IMR-90 (cell line): ENCODE measurements around the gene MIEF1. TPM values are rescaled to one million over a fixed set of nuclear protein-coding genes. Genes with fewer than 3 reads are reported as not detected.

Experiments used
- ATAC-seq: fragments of 200-7000 bp; cut with Tn5 transposase; 2 replicates; pipeline ENCODE4 v1.9.1; 2020; ENCODE audit warnings: low read depth, mild to moderate bottlenecking, moderate library complexity
- BruUV-seq: library from RNA; stranded (reverse); fragments of 400-500 nt; replicated peaks from 2 replicates; lab custom pipeline; 2021; lab: Mats Ljungman, UMichigan
- CTCF ChIA-PET: fragments of 300-600 bp; formaldehyde crosslinking; extraction: SDS; loops from one replicate; lab custom pipeline; 2021; ENCODE audit warnings: antibody characterized with exemption; lab: Yijun Ruan, JAX
- POLR2A ChIA-PET: fragments of 300-600 bp; sonication (Branson Sonifier 250); formaldehyde crosslinking; loops from one replicate; lab custom pipeline; 2022; ENCODE audit warnings: antibody characterized with exemption; ENCODE audit not compliant: unreplicated experiment; lab: Charles Lee
- DNase-seq: peaks from one replicate; pipeline ENCODE4 v3.0.0; 2013
- H2AFZ ChIP-seq: replicated peaks from 2 replicates; pipeline ENCODE3; 2013; ENCODE audit warnings: low read length, mild to moderate bottlenecking; ENCODE audit not compliant: poor library complexity
- H2AK5ac ChIP-seq: 2 replicates; pipeline ENCODE4 v1.6.1; 2013; ENCODE audit warnings: low read depth, low read length, inconsistent platforms
- H2AK9ac ChIP-seq: replicated peaks from 2 replicates; pipeline ENCODE3; 2013; ENCODE audit warnings: mild to moderate bottlenecking, low read depth, low read length, moderate library complexity; ENCODE audit not compliant: poor library complexity
- H2BK120ac ChIP-seq: 2 replicates; pipeline ENCODE4 v1.6.1; 2013; ENCODE audit warnings: low read depth, low read length, inconsistent platforms
- H2BK15ac ChIP-seq: 3 replicates; pipeline ENCODE4 v1.6.1; 2013; ENCODE audit warnings: low read depth, low read length, inconsistent platforms
- H2BK20ac ChIP-seq: 2 replicates; pipeline ENCODE4 v1.6.1; 2013; ENCODE audit warnings: low read depth, mild to moderate bottlenecking, inconsistent platforms, low read length, moderate library complexity
- H2BK5ac ChIP-seq: 2 replicates; pipeline ENCODE4 v1.6.1; 2013; ENCODE audit warnings: mild to moderate bottlenecking, low read depth, low read length, inconsistent platforms; ENCODE audit not compliant: poor library complexity, severe bottlenecking
- H3K14ac ChIP-seq: replicated peaks from 2 replicates; pipeline ENCODE4 v1.6.1; 2013; ENCODE audit warnings: low read depth, low read length, inconsistent platforms
- H3K18ac ChIP-seq: 2 replicates; pipeline ENCODE4 v1.6.1; 2013; ENCODE audit warnings: low read depth, low read length, control low read depth
- H3K23ac ChIP-seq: 2 replicates; pipeline ENCODE4 v1.6.1; 2013; ENCODE audit warnings: low read depth, low read length, inconsistent platforms
- H3K27ac ChIP-seq: 2 replicates; pipeline ENCODE4 v1.5.1; 2013; ENCODE audit warnings: mild to moderate bottlenecking, control low read depth, low read length; ENCODE audit not compliant: insufficient read depth
- H3K27me3 ChIP-seq: 2 replicates; pipeline ENCODE4 v1.6.1; 2013; ENCODE audit warnings: low read length; ENCODE audit not compliant: control insufficient read depth, insufficient read depth
- H3K36me3 ChIP-seq: 2 replicates; pipeline ENCODE4 v1.6.1; 2013; ENCODE audit warnings: low read length, mixed read lengths; ENCODE audit not compliant: control insufficient read depth, insufficient read depth
- H3K4ac ChIP-seq: 2 replicates; pipeline ENCODE4 v1.6.1; 2013; ENCODE audit warnings: low read depth, low read length, inconsistent platforms
- H3K4me1 ChIP-seq: 2 replicates; pipeline ENCODE4 v1.6.1; 2013; ENCODE audit warnings: low read length, mixed read lengths; ENCODE audit not compliant: control insufficient read depth, insufficient read depth
- H3K4me2 ChIP-seq: 2 replicates; pipeline ENCODE4 v1.6.1; 2013; ENCODE audit warnings: low read depth, mild to moderate bottlenecking, control low read depth, low read length, moderate library complexity
- H3K4me3 ChIP-seq: 2 replicates; pipeline ENCODE4 v1.5.1; 2013; ENCODE audit warnings: low read depth, mild to moderate bottlenecking, control low read depth, low read length, moderate library complexity; ENCODE audit not compliant: insufficient read depth
- H3K56ac ChIP-seq: 2 replicates; pipeline ENCODE4 v1.6.1; 2013; ENCODE audit warnings: low read length, inconsistent platforms; ENCODE audit not compliant: insufficient read depth; ENCODE audit errors: extremely low read depth
- H3K79me1 ChIP-seq, 2 experiments: 2 replicates each; pipeline ENCODE4 v1.6.1; 2013; ENCODE audit warnings: low read length in 2 of 2, inconsistent platforms in 1 of 2, low read depth in 1 of 2
- H3K9ac ChIP-seq: 2 replicates; pipeline ENCODE4 v1.6.1; 2013; ENCODE audit warnings: low read depth, low read length, control low read depth
- H3K9me1 ChIP-seq: 2 replicates; pipeline ENCODE4 v1.6.1; 2013; ENCODE audit warnings: low read length, inconsistent platforms; ENCODE audit not compliant: insufficient read depth
- H3K9me3 ChIP-seq: 2 replicates; pipeline ENCODE4 v1.6.1; 2013; ENCODE audit warnings: low read length; ENCODE audit not compliant: control insufficient read depth, insufficient read depth
- H4K20me1 ChIP-seq: 2 replicates; pipeline ENCODE4 v1.6.1; 2013; ENCODE audit warnings: low read length, inconsistent platforms; ENCODE audit not compliant: insufficient read depth
- H4K5ac ChIP-seq: 2 replicates; pipeline ENCODE4 v1.6.1; 2013; ENCODE audit warnings: mild to moderate bottlenecking, low read depth, low read length, control low read depth
- H4K8ac ChIP-seq, 2 experiments: 2 replicates each; pipeline ENCODE4 v1.6.1; 2013; ENCODE audit warnings: low read depth in 2 of 2, low read length in 2 of 2, control low read depth in 1 of 2, inconsistent platforms in 1 of 2
- H4K91ac ChIP-seq: 2 replicates; pipeline ENCODE4 v1.6.1; 2013; ENCODE audit warnings: low read depth, low read length, inconsistent platforms; ENCODE audit not compliant: insufficient read depth
- BHLHE40 ChIP-seq: fragments of 150-350 bp; IDR thresholded peaks from 2 replicates; pipeline ENCODE4 v1.6.1; 2016; ENCODE audit warnings: mild to moderate bottlenecking, low read depth, low read length
- CEBPB ChIP-seq: IDR thresholded peaks from 2 replicates; pipeline ENCODE4 v1.6.1; 2012; ENCODE audit warnings: low read depth, low read length, improper control_type of control experiment
- CHD1 ChIP-seq: IDR thresholded peaks from 2 replicates; pipeline ENCODE4 v1.6.1; 2012; ENCODE audit warnings: low read depth, low read length, improper control_type of control experiment
- ELK1 ChIP-seq: fragments of 150-350 bp; IDR thresholded peaks from 2 replicates; pipeline ENCODE4 v1.6.1; 2016; ENCODE audit warnings: low read depth, mild to moderate bottlenecking, low read length, moderate library complexity, borderline replicate concordance
- MAFK ChIP-seq: IDR thresholded peaks from 2 replicates; pipeline ENCODE4 v1.6.1; 2012; ENCODE audit warnings: low read depth, low read length, improper control_type of control experiment
- MAZ ChIP-seq: IDR thresholded peaks from 2 replicates; pipeline ENCODE4 v1.6.1; 2012; ENCODE audit warnings: low read depth, mild to moderate bottlenecking, low read length, improper control_type of control experiment, moderate library complexity, borderline replicate concordance
- MXI1 ChIP-seq: IDR thresholded peaks from 2 replicates; pipeline ENCODE4 v1.6.1; 2012; ENCODE audit warnings: low read depth, mild to moderate bottlenecking, low read length, moderate library complexity, borderline replicate concordance
- NFE2L2 ChIP-seq: fragments of 150-350 bp; IDR thresholded peaks from 2 replicates; pipeline ENCODE4 v1.6.1; 2016; ENCODE audit warnings: low read depth, mild to moderate bottlenecking, low read length
- POLR2A ChIP-seq: IDR thresholded peaks from 2 replicates; pipeline ENCODE4 v1.6.1; 2012; ENCODE audit warnings: mild to moderate bottlenecking, low read depth, low read length
- WGBS, 2 experiments: methylation state at CpG; one replicate each; pipeline versions ENCODE4 v1.1.5 to v1.1.7; 2013; ENCODE audit warnings: missing lambda C conversion rate in 2 of 2; ENCODE audit not compliant: insufficient read length in 1 of 2; ENCODE audit errors: extremely low coverage in 2 of 2; 5-methylcytosine and 5-hydroxymethylcytosine counted together
- dilution Hi-C: fragments of 300-500 bp; cut with HindIII; formaldehyde crosslinking; loops from one replicate; pipeline ENCODE4 v1.14.3; 2018; ENCODE audit warnings: low sequenced_read_pairs; ENCODE audit not compliant: unreplicated experiment
- in situ Hi-C: fragments of 300-500 bp; cut with MboI; formaldehyde crosslinking; loops from 3 replicates; pipeline ENCODE4 v1.14.3; 2019; ENCODE audit warnings: low sequenced_read_pairs, inconsistent platforms, mixed read lengths
- intact Hi-C: fragments of 100-400 bp; cut with micrococcal nuclease; formaldehyde crosslinking; loops from 2 replicates; pipeline ENCODE4 v1.10.0; 2022
- polyA plus RNA-seq, 3 experiments: library from polyadenylated mRNA; depleted of rRNA; stranded (reverse); fragments of >200 nt; gene quantifications; 2 replicates each; pipeline ENCODE4 v1.2.3, GENCODE V29; 2012; ENCODE audit warnings: low replicate concordance in 1 of 3
- total RNA-seq: library from RNA; depleted of rRNA; stranded (reverse); fragments of >200 nt; gene quantifications from 2 replicates; pipeline ENCODE4 v1.2.3, GENCODE V29; 2012
- TF ChIP-seq, protein P1 (sequence below): conservative IDR thresholded peaks from 2 replicates; pipeline ENCODE4 v1.5.1; 2012; ENCODE audit warnings: mild to moderate bottlenecking, low read depth, low read length, improper control_type of control experiment

The MIEF1 gene
- total and polyA plus RNA-seq, 2 of the 4 experiments (the other 2 are of a cell fraction), result 9.7 to 16.9 TPM

DNA sequence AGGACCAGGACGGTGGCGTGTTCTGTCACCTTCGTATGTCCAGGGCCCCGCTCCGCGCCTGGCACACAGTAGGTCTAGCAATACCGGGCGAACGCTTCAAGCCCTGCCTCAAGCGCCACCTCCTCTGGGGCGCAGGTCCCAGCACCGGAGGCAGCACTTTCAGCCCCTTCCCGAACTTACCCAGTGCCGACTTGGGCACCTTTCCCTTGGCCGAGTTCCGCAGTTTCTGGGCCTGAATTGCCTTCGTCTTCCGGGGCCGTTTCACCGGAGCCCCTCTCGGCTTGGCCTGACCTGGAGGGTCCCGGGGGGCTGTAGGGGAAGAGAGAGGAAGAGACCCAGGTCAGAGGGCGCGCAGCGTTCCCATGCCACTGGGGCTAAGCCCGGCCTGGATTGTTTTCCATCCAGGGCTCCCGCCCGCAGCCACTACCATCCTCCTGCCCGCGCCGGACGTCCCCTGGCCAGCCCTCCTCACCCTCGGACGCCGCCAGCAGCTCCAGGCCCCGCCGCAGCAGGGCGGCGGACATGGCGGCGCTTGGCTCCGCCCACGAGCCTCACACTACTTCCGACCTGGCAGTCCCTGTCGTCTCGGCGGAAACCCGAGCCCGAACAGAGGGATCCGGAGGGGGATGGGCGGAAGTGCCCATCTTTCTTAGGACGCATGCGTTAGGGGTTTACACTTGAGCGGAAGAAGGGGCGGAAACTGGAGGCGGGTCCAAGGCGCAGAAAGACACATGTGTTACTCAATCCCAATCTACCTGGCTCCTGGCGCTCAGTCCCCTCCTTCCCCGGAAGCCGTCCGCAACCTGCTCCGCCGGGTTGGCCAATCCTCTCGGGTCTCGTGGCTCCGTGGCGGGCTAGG lies 30.4 kb downstream of the MIEF1 start, which contains the start of gene RPS19BP1:
TSS of gene RPS19BP1 (minus strand) at position 534 of the 859 bp plus-strand sequence. CDS start at position 524, 10 bp downstream.
- Histone ChIP-seq H3K14ac (peak within 1 kb of the TSS; percentile 96), H3K18ac (peak within 1 kb of the TSS; percentile 12), H3K4me2 (peak within 1 kb of the TSS; percentile 83), H3K4me1 (peaks cover 7% of the 10 kb centered on the region), H3K4me3 (peak within 1 kb of the TSS; percentile 74), H2BK5ac (peak within 1 kb of the TSS; percentile 82), H3K4ac (peak within 1 kb of the TSS; percentile 94), H2BK120ac (peak within 1 kb of the TSS; percentile 85), H4K5ac (peak within 1 kb of the TSS; percentile 57), H2AK5ac (peak within 1 kb of the TSS; percentile 90), H3K27ac (peak within 1 kb of the TSS; percentile 85), H3K56ac (peak within 1 kb of the TSS; percentile 83), H2AFZ (peak within 1 kb of the TSS; percentile 92), H3K27me3 (no peaks in the 10 kb centered on the region), H3K79me1 (peaks cover 23 to 50% of the 10 kb centered on the region in 2 experiments), H3K9ac (peak within 1 kb of the TSS; percentile 87), H2AK9ac (peak within 1 kb of the TSS; percentile 99), H4K8ac (peak within 1 kb of the TSS; percentile 95), H4K91ac (peak within 1 kb of the TSS; percentile 86), H3K36me3 (peaks cover 12% of the 10 kb centered on the region), H2BK15ac (peak within 1 kb of the TSS; percentile 67; the same call in 1 of the 3 replicates), H4K20me1 (peaks cover 36% of the 10 kb centered on the region), H3K23ac (peak within 1 kb of the TSS; percentile 93), H3K9me3 (no peaks in the 10 kb centered on the region), H3K9me1 (no peaks in the 10 kb centered on the region), H2BK20ac (no peak within 1 kb of the TSS)
- TF ChIP-seq BHLHE40 (peak; percentile 36), MAZ (peak; percentile 66; the same call in 1 of the 2 replicates), POLR2A (peak; percentile 78), CEBPB (peak; percentile 93), MXI1 (no peak), MAFK (no peak), NFE2L2 (no peak), ELK1 (no peak), CHD1 (no peak)
- TF ChIP-seq, protein P1, sequence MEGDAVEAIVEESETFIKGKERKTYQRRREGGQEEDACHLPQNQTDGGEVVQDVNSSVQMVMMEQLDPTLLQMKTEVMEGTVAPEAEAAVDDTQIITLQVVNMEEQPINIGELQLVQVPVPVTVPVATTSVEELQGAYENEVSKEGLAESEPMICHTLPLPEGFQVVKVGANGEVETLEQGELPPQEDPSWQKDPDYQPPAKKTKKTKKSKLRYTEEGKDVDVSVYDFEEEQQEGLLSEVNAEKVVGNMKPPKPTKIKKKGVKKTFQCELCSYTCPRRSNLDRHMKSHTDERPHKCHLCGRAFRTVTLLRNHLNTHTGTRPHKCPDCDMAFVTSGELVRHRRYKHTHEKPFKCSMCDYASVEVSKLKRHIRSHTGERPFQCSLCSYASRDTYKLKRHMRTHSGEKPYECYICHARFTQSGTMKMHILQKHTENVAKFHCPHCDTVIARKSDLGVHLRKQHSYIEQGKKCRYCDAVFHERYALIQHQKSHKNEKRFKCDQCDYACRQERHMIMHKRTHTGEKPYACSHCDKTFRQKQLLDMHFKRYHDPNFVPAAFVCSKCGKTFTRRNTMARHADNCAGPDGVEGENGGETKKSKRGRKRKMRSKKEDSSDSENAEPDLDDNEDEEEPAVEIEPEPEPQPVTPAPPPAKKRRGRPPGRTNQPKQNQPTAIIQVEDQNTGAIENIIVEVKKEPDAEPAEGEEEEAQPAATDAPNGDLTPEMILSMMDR, result no peak
- ATAC-seq, result peak; percentile 79
- CTCF ChIA-PET, result interaction anchor here (1.5 kb wide), 1 partner anchor 493 kb away, joined by 4 read pairs; no protein-coding TSS in a partner anchor
- dilution Hi-C loops, result no loop called here
- WGBS, 2 experiments, result 0% methylated on average over 17 of the region's 67 CpGs; no CpG with 5 or more reads in 1 of the 2 experiments
- POLR2A ChIA-PET, result no interaction called here
- peak; percentile 99 for DNase-seq
- in situ Hi-C loops, result loop anchor here (10.0 kb wide), 2 partner anchors 652 to 812 kb away; partner anchors contain the start of gene ADSL
- intact Hi-C loops, result loop anchor here (10.0 kb wide), 1 partner anchor 642 kb away; the partner anchor contains the start of gene TNRC6B
- BruUV-seq, result no TSS peak
